GM12878 (cell line): ENCODE results near the gene C4orf33. TPM values are rescaled to one million over a fixed set of nuclear protein-coding genes. Genes with fewer than 3 reads are reported as not detected.

Source experiments
- ATF3 ChIP-seq: IDR thresholded peaks from 2 replicates; pipeline ENCODE4 v1.6.1; 2011; ENCODE audit warnings: low read depth, mild to moderate bottlenecking, low read length, moderate library complexity, borderline replicate concordance; ENCODE audit errors: extremely low read depth
- IRF4 ChIP-seq: IDR thresholded peaks from 2 replicates; pipeline ENCODE4 v1.6.1; 2011; ENCODE audit warnings: low read depth, low read length
- PAX8 ChIP-seq: fragments of 450-650 bp; IDR thresholded peaks from 2 replicates; pipeline ENCODE4 v1.6.1; 2017; ENCODE audit warnings: mild to moderate bottlenecking, moderate library complexity
- RUNX3 ChIP-seq: IDR thresholded peaks from 2 replicates; pipeline ENCODE4 v1.6.1; 2012; ENCODE audit warnings: low read length, inconsistent platforms
- WRNIP1 ChIP-seq: IDR thresholded peaks from 2 replicates; pipeline ENCODE4 v1.6.1; 2011; ENCODE audit warnings: low read depth, low read length, improper control_type of control experiment, borderline replicate concordance
- polyA plus RNA-seq, 11 experiments: library from polyadenylated mRNA; depleted of rRNA in 4 of 11; unstranded in 6 of 11; stranded (reverse) in 5 of 11; fragments of >200 nt; fragmentation: Nextera tagmentation in 4 of 11; fragmentation: Illumina TruSeq in 1 of 11; extraction: Ambion mirVana in 4 of 11; extraction: Trizol in 1 of 11; gene quantifications; 1 replicate in 1 of 11; 2 replicates in 10 of 11; pipeline versions ENCODE4 v1.2.1 to v1.2.3, GENCODE V29; 2011 to 2016; ENCODE audit warnings: inconsistent platforms in 2 of 11, missing spikeins in 2 of 11, low read depth in 1 of 11
- total RNA-seq, 4 experiments: library from RNA; depleted of rRNA in 3 of 4; stranded (reverse); fragments of >200 nt in 3 of 4; fragmentation: Illumina TruSeq in 1 of 4; extraction: Trizol in 1 of 4; gene quantifications; 2 replicates each; pipeline versions ENCODE4 v1.2.1 to v1.2.3, GENCODE V29; 2013 to 2021
- TF ChIP-seq, protein P1 (sequence below): IDR thresholded peaks from 2 replicates; pipeline ENCODE4 v1.6.1; 2012; ENCODE audit warnings: mild to moderate bottlenecking, low read depth, low read length
- TF ChIP-seq, protein P2 (sequence below): fragments of 450-650 bp; IDR thresholded peaks from 2 replicates; pipeline ENCODE4 v1.6.1; 2017; ENCODE audit warnings: mild to moderate bottlenecking, moderate library complexity

Gene C4orf33
- total and polyA plus RNA-seq, 10 of the 15 experiments (the other 5 are each of a cell fraction or from before 2014, with no cell fraction given), result 10.2 to 29.8 (median 20.3) TPM

- TF ChIP-seq, protein P1, sequence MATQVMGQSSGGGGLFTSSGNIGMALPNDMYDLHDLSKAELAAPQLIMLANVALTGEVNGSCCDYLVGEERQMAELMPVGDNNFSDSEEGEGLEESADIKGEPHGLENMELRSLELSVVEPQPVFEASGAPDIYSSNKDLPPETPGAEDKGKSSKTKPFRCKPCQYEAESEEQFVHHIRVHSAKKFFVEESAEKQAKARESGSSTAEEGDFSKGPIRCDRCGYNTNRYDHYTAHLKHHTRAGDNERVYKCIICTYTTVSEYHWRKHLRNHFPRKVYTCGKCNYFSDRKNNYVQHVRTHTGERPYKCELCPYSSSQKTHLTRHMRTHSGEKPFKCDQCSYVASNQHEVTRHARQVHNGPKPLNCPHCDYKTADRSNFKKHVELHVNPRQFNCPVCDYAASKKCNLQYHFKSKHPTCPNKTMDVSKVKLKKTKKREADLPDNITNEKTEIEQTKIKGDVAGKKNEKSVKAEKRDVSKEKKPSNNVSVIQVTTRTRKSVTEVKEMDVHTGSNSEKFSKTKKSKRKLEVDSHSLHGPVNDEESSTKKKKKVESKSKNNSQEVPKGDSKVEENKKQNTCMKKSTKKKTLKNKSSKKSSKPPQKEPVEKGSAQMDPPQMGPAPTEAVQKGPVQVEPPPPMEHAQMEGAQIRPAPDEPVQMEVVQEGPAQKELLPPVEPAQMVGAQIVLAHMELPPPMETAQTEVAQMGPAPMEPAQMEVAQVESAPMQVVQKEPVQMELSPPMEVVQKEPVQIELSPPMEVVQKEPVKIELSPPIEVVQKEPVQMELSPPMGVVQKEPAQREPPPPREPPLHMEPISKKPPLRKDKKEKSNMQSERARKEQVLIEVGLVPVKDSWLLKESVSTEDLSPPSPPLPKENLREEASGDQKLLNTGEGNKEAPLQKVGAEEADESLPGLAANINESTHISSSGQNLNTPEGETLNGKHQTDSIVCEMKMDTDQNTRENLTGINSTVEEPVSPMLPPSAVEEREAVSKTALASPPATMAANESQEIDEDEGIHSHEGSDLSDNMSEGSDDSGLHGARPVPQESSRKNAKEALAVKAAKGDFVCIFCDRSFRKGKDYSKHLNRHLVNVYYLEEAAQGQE, result no peak
- TF ChIP-seq WRNIP1 (no peak), ATF3 (no peak), PAX8 (no peak), RUNX3 (no peak), IRF4 (no peak)
- TF ChIP-seq, protein P2, sequence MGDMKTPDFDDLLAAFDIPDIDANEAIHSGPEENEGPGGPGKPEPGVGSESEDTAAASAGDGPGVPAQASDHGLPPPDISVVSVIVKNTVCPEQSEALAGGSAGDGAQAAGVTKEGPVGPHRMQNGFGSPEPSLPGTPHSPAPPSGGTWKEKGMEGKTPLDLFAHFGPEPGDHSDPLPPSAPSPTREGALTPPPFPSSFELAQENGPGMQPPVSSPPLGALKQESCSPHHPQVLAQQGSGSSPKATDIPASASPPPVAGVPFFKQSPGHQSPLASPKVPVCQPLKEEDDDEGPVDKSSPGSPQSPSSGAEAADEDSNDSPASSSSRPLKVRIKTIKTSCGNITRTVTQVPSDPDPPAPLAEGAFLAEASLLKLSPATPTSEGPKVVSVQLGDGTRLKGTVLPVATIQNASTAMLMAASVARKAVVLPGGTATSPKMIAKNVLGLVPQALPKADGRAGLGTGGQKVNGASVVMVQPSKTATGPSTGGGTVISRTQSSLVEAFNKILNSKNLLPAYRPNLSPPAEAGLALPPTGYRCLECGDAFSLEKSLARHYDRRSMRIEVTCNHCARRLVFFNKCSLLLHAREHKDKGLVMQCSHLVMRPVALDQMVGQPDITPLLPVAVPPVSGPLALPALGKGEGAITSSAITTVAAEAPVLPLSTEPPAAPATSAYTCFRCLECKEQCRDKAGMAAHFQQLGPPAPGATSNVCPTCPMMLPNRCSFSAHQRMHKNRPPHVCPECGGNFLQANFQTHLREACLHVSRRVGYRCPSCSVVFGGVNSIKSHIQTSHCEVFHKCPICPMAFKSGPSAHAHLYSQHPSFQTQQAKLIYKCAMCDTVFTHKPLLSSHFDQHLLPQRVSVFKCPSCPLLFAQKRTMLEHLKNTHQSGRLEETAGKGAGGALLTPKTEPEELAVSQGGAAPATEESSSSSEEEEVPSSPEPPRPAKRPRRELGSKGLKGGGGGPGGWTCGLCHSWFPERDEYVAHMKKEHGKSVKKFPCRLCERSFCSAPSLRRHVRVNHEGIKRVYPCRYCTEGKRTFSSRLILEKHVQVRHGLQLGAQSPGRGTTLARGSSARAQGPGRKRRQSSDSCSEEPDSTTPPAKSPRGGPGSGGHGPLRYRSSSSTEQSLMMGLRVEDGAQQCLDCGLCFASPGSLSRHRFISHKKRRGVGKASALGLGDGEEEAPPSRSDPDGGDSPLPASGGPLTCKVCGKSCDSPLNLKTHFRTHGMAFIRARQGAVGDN, result no peak
Measured at GRCh38 chr4:129094347-129094746, 1.6 kb upstream of the C4orf33 start (continued).
